HG02763 (cell line): Measurements from ENCODE around the gene PLB1.

Experiments used
- ATAC-seq: cut with Tn5 transposase; IDR thresholded peaks from one replicate; pipeline ENCODE4 v1.9.1; 2021; ENCODE audit warnings: mild to moderate bottlenecking, moderate library complexity; ENCODE audit not compliant: unreplicated experiment

PLB1 gene

GRCh38 chr2:28639836-28640235 lies 144.0 kb downstream of the PLB1 start:
- no peak for ATAC-seq

DNA sequence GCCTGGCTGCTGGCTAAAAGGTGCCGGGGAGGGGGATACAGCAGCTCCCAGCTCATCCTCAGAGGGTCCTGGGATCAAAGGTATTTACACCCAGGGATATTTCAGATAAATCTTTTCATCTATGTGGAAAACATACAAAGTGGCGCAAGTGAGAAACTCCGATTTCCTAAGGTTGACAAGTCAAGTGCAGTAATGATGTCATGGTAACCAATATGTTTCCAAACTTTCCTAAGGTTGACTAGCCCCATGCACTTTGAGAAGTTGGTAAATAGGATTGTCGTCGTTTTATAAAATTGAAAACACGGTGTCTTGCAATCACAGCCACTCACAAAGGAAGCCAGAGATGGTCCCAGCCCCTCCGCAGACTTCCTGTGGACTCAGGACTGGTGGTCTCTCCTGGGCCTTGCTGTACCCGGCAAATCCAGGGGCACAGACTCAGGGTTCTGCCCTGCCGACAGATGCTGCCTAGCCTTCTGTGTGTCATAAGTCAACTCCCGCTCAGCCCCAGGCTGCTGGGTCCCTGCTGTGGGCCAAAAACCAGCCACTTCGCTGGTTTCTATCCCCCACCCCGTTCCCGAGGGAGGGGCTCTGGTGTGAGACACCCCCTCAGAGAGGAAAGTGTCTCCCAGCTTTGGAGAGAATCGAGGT lies 144.5 kb downstream of the PLB1 start:
- no peak for ATAC-seq

- ATAC-seq = no peak
Measured at GRCh38 chr2:28640908-28641300, 145.0 kb downstream of the PLB1 start.

DNA sequence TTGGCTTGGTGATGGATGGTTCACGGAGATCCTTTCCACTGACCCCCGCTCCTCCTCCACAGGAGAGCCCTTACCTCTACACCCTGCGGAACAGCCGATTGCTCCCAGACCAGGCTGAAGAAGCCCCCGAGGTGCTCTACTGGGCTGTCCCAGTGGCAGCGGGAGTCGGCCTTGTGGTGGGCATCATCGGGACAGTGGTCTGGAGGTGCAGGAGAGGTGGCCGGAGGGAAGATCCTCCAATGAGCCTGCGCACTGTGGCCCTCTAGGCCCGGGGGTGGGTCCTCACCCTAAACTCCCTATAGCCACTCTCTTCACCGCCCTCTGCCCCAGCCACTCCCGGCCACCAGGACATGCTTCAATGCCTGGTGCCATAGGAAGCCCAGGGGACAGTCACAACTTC lies 146.9 kb downstream of the PLB1 start:
- no peak for ATAC-seq

GRCh38 chr2:28643327-28643726 lies 147.5 kb downstream of the PLB1 start:
- no peak for ATAC-seq

GRCh38 chr2:28643911-28644334 lies 148.1 kb downstream of the PLB1 start:
- no peak for ATAC-seq

GRCh38 chr2:28644760-28645159 lies 148.9 kb downstream of the PLB1 start:
- ATAC-seq = no peak

GRCh38 chr2:28645553-28645952 lies 149.7 kb downstream of the PLB1 start:
- no peak for ATAC-seq

GRCh38 chr2:28647682-28648081 lies 151.8 kb downstream of the PLB1 start:
- ATAC-seq = no peak

DNA sequence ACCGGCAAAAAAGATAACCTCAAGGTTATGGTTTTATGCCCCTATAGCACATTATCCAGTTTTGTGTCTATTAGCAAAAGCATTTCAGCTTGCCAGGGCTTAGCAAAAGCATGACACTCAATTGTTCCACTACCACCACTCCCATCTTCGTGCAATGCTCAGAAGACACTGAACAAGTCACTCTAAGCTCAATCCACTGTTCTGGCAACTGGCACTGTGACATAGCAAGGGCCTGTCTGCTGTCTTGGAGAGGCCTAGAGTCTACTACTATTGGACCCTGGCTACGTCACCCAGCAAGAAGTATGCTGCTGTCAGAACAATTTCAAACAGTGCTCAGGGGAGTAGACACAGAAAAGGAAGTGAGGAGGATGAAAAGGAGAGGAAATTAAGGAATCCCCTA lies 152.3 kb downstream of the PLB1 start:
- no peak for ATAC-seq

- no peak for ATAC-seq
Measured at GRCh38 chr2:28648671-28649395, 153.0 kb downstream of the PLB1 start.

GRCh38 chr2:28649481-28650265 lies 153.8 kb downstream of the PLB1 start:
- ATAC-seq = no peak

DNA sequence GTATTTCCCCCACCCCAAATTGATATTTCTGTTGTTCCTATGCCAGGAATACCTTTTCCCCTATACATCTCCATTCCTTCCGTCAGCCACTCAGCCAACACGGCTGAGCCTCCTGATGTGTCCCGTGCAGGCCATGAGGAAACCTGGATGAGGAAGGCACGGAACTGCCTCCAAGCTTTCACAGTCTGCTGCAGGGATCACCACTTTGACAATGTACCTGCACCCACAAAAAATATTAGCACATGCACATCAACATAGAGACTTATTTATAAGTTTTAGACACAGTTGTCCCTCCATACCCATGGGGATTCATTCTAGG lies 154.4 kb downstream of the PLB1 start:
- ATAC-seq = no peak

GRCh38 chr2:28652217-28652616 lies 156.4 kb downstream of the PLB1 start:
- ATAC-seq = no peak

GRCh38 chr2:28653892-28654662 lies 158.2 kb downstream of the PLB1 start:
- ATAC-seq = no peak

DNA sequence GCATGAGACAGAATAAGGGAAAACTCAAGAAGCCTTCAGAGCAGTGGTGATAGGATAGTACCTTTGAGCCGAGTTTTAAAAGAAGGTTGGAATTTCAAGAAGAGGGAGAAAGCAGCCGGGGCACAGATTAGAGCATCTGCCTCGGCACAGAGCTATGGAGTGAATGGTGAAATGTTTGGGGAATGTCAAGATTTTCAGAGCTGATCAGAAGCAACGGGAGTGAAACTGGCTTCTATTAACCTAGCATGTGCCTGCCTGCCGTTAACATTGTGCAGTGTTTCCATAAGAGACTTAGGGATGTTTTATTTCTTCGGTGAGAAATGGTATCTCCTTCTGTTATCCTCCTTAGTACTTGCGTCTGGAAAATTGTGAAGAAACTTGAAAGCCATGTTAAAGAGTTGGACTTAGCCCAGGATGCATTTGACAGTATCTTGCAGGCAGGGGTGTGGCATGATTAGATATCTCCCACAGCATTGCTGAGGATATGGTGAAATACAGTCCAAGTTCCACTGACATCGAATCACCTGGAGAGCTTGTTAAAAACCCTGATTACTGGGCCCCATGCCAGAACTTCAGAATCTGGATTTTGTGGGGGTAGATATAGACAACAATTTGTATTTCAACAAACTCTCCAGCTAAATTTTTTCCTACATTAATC lies 158.9 kb downstream of the PLB1 start:
- ATAC-seq = no peak

DNA sequence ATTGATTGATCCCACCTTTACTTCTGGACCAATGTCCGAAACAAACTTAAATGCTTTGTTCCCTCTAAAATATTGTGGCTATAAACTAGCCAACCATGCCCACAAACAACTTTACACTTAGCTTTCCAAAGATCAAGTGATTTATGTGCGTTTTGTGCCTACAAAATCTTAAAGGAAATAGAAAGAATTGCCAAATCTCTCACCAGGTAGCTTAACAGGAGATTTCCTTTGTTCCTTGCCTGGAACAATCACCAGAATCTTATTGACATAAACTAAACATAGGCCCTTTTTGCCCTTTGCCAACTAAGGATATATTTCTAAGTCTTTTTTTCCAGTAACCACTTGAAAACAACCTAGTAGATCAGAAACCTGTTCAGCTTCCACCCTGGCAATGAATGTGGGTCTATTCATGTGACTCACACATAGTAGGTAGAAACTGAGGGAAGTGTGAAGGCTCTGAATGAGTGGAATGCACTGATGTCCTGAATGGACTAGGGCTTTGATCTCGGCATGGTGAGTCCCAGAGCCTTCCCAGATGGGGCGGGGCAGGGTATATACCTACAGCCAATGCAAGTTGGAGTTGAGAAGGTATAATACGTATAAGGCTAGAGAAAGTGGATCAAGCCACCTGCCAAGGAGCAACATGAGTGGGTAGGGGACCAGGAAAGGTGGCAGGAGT lies 161.2 kb downstream of the PLB1 start:
- no peak for ATAC-seq

DNA sequence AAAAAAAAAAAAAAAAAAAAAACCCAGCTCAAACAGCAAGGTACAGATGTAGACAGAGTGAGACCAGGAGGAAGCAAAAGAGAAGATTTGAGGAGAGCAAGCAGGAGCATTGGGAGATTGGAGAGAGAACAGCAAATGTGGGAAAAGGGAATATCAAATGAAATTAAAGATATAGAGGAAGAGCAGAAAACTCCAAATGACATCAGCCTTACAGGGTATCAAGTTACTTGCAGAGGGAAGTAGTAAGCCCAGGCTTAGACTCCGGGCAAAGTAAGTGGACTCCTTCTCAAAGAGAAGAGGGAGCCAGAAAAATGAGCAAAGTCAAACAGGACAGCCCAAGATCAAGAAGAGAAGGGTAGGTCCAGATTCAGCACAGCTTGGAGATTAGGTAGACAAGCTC lies 162.5 kb downstream of the PLB1 start:
- no peak for ATAC-seq

DNA sequence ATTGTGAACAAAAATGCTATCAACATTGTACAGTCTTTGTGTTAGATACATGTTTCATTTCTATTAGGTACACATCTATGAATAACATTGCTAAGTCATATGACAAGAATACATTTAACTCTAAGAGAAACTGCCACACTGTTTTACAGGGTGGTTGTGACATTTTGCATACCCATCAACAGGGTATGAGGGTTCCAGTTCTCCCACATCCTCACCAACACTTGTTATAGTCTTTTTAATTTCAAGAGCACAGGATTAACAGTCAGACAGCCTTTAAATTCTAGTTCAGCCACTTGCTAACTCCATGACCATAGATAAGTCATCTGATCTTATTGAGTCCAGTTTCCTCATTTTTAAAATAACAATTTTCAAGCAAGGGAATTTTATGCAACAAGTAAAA lies 163.3 kb downstream of the PLB1 start:
- ATAC-seq = no peak

DNA sequence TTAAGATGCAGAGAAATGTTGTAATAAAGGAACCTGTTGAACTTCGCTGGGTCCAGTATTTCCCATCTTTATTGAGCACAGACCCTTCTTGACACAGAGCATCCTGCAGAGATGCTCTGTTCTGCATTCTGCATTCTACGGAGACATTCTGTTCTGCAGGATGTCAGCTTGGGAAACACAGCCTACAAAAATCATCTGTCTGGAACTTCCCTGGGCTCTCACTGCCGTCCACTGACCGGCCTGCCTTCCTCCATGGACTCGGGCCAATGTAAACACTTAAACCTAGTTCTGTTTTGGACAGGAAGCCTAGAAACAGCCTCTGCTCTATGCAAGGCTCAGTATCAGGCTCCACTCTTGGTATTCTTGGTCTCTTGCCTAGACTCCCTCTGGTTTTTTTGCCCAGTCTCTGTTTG lies 165.7 kb downstream of the PLB1 start:
- ATAC-seq = no peak
